Measurements from ENCODE around the gene MYO1G.
A peak's percentile ranks its signal among the peaks of the same experiment; 100 is the strongest.

MYO1G gene

DNA sequence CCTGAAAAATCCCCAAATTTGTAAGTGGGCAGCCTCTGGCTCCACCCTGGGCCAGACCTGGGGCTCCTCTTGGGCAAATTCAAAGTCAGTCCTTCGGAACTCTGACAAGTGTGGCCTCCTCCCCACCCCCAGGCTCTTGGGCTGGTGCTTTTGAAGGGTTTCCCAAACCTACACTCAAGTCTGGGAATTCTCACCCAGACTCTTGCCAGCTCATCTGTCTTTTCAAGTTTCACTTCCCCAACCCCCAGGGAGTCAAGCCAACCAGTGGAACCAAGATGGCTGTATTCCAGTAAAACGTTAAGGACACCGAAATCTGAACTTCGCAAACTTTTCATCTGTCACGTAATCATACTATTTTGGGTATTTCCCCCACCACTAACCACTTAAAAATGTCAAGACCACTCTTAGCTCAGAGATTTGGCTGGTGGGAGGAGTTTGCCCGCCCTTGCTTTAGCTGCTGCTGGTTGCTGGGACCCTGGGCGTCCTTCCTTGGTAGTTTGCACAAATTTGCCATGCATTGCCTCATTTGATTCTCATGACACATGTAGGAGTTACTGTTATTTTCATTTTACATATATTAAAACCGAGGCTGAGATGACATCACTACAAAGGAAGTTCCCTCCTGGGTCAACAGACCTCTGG, 1.7 kb upstream of the MYO1G start:
- no peak for DNase-seq

DNA sequence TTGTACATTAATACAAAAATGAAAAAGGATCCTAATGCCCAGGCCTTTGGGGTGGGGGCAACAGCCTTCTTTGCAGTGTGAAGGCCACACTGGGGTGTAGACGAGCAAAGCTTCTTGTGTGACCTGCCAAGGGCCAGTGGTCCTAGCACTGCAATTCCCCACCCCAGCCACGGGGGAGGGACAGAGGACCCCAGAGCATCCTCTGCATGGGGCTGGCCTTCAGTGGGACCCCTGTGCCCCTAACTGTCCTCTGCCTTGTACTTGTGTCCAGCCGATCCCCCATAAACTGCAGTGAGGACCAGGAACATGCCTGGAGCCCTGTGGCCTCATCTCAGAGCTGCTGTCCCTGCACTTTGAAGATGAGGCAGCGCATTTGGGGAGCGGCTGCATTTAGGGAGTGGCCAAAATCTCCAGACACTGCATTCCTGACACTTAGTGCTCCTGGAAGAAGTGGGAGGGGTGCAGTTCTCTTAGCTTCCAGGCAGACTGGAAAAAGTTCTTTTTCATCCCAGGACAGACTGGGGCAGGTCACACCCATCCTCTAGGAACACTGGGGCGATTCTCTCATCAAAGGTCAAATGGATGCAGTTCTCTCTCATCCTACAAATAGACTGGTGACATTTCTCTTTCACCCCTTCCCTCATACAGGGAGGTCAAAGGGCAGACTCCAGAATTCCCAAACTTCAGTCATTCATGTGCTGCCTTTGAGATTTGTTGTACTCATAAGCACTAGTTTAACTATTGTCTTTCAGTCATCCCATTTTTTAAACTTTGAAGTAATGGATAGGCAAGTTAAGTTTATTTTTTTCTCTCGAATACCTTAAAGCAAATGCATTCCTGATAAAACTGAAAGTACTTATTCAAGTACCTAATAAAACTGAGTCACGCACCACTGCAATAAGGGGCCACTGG, 922 bp upstream of the MYO1G start:
- no peak for DNase-seq

DNA sequence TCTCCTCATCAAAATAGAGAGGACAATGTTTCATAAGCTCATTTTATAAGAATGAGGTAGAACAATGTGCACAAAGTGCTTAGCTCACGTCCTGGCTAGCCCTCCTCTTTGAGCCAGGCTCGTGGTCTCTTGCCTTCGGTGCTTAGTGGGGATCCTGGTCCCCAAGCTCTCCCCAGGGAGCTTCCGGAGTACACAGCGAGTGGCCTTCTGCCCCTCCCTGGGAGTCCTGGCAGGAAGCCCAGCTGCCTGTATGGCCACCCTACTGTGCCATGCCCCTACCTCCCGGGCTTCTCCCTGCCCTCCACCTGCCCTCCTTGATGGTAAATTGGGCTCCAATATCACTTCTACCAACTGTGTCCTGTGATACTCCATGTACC, 868 bp downstream of the MYO1G start:
- DNase-seq: peak in 2 of 3 experiments; percentile 58 to 74

DNA sequence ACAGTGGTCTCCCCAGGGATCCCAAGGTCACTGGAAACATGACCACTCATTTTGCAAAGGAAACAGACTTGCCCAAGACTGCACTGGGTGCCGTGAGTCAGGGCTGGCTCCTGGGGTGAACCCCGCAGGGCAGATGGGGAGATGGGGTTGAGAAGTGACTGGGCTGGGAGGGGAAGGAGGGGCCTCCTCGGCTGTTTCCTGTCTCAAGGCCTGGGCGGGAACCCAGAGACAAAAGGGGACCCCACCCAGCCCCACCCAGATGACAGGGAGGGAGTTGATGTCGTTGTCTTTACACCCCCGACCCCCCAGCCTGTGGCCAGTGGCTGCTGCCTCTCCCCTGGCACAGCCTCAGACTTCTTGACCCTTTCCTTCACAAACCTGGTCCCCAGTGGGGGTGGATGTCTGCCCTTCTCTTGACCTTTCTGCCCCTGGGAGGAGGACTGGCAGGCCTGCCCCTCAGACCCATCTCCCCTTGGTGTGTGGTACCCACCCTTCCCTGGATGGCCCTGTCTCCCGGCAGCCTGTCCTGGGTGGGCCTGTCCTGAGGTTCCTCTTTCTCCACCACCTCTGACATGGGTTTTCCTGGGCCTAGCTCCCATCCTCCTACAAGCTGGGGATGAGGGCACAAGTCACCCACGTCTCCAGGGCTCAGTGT, 1.4 kb downstream of the MYO1G start:
- no peak for DNase-seq

DNA sequence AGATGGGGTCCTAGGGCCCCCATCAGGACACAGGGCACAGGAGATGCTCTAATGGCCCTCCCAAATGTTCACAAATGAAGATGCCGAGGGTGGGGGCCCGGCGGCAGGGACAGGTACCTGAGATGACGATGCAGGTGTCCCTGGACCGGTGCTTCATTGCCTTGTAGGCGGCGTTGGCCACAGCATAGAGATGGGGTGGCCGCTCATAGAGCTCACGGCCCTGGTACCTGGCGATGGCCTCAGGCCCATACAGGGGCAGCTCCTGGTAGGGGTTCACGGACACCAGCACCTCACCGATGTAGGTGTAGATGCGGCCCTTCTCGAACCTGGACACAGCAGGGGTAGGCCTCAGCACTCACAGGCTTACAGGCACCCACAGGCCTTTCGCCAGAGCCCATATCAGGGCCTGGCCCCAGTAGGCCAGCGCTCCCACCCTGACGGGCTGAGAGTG, 2.0 kb downstream of the MYO1G start:
- no peak for DNase-seq

DNA sequence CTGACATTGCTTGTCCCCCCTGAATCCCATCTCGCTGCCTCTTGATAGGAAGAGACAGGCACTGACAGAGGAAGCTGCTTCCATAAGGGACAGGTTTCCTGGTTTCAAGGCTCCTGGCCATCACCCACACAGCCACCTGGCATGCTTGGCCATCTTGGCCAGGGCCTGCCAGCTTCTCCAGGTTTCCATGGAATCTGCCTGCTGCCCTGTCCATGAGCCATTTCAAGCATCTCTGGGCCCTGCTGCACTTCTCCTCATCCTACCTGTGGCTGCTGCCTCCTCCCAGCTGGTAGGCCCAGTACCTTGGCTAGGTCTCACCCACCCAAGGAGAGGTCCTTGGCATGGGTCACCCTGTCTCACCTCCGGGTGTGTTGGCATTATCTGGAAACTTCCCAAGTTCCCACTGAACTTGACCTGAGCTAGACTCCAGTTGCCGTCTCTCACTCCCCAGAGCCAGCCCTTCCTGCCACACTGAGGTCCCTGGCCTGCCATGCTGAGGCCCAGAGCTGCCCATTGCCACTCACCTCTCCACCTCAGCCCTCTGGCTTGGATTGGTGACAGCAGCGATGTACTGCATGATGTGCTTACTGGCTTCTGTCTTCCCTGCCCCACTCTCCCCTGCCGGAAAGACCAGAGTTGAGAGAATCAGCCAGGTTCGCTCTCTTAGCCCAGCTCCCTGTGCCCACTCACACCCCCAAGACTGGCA, 2.6 kb downstream of the MYO1G start:
- DNase-seq: no peak

DNA sequence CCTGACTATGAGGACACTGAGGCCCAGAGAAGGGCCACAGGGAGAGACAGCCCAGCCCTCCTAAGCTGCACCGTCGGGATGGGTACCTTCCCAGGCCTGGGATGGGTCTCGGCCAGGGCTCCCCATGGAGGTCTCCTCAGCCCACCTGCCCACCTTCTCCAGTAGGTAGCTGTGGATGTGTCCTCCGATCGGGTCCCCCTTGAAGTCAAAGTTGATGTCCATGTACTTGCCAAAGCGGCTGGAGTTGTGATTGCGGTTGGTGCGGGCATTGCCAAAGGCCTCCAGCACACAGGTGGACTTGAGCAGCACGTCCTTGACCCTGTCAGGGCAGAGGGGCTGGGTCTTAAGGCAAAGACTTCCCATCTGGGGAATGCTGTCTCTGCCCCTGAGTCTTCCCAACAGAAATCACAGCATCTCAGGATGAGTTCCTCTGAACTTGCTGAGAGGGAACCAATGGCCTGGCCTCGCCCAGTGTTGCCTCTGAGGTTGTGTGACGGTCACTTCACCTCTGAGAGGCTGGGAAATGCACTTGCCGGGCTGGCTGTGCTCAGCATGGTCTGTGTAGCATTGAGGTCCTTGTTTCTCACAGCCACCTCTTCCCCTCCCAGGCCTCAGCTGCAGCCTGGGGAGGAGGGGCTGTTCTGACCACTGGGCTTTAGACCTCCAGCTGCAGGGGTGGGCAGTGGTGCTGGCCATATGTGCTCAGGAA, 3.3 kb downstream of the MYO1G start:
- no peak for DNase-seq

DNA sequence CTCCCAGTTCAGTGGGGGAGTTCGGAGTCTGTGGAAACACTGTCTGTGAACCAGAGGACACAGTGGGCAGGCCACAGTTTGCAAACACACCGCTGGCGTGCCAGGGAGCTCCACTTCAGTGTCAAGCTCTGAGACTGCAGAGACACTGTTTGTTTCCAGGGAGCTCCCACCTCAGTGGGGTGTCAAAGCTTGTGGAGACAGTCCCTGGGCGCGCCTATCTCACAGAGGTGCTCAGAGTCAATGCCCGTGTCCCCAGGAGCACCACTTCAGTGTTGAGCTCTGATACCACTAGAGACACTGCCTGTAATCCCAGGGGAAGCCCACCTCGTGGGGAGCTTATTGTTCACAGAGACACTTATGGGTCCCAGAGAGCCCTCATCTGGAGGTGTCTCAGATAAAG, 4.3 kb downstream of the MYO1G start:
- DNase-seq: peak in 1 of 3 experiments; percentile 32

DNA sequence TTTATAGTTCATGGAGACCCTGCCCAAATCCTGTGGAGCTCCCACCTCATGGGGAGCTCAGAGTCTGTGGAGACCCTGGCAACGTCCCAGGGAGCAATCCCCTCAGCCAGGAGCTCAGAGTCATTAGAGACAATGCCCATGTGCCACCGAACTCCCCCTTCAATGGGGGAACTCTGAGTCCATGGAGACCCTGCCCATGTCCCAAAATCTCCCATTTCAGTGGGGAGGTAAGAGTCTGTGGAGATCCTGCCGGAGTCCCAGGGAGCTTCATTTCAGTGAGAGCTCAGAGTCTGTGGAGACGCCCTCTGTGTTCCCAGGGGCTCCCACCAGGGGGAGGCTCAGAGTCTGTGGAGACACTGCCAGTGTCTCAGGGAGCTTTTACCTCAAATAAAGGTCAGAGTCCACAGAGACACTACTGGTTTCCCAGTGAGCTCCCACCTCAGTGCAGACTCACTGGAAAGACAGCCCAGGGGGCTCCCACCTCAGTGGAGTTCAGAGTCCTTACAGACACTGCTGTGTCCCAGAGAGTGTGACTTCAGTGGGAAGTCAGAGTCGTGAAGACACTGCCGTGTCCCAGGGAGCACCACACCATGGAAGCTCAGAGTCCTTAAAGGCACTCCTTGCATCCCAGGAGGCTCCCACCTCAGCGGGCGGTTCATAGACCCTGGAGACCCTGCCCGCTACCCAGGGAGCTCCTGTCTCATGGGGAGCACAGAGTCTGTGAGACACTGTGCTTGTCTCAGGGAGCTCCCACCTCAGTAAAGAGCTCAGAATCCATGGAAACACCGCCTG, 5.0 kb downstream of the MYO1G start:
- peak in 2 of 3 experiments; percentile 4 to 24 for DNase-seq

DNA sequence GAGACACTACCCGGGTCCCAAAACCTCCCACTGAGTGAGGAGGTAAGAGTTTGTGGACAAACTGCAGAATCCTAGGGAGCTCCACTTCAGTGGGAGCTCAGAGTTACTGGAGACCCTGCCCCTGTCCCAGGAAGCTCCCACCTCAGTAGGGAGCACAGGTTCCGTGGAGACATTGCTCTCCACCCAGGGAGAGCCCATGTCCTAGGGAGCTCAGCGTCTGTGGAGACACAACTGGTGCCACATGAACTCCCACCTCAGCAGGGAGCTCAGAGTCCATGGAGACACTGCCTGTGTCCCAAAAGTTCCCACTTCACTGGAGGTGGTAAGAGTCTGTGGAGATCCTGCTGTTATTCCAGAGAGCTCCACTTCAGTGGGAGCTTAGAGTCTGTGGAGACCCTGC, 6.3 kb downstream of the MYO1G start:
- no peak for DNase-seq

DNA sequence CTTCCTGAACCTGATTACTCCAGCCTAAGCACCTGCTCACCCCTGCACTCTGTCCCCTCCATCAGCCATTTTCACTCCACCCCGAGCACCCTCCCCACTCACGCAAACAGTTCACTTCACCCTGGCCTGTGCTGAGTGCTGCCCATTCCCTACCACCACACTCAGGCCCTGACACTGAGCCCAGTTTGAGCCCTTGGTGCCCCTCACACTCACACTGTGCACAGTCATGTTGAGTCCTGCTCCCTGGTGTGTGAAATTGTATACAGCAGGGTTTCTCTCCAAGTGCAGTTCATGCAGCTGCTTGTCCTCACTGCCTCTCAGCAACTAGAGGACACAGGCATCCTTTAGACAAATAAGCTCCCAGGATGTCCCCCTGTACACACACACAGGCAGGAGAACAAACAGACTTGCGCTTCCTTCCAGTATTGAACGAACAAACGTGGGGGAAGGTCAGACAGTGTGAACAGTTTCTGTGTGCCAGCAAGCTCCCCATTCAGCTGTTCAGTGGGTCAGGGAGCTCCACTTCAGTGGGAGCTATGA, 6.8 kb downstream of the MYO1G start:
- DNase-seq: peak in 2 of 3 experiments; percentile 33 to 68

DNA sequence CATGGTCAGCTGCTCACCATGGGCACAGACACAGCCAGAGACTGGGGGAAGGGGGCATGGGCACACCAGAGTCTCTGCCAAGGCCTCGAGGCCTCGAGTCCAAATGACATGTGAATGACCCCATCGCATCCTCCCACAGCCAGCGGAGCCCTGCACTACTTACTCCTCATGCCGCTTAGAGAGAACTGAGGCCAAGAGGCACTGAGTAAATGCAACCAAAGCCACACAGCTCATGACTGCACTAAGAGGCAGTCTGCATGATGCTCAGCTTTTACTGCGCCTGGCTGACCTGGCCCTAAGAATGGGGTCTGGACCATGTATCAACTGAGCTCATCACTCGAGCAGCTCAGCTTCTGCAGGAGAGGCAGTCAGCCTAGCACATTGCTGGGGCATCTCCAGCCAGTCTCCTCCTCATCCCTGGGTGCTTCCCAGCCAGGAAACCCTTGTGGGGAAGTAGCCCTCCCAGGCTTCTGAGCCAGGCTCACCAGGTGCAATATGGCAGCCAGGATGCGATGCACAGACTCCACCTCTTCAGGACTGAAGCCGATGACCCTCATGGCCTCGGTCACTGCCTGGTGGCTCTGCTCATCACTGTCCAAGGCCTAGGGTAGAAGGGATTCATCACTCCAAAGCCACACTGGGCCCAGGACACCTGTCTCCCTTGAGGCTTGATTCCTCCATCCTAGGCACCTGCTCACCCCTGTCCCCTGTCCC, 7.5 kb downstream of the MYO1G start:
- no peak for DNase-seq

DNA sequence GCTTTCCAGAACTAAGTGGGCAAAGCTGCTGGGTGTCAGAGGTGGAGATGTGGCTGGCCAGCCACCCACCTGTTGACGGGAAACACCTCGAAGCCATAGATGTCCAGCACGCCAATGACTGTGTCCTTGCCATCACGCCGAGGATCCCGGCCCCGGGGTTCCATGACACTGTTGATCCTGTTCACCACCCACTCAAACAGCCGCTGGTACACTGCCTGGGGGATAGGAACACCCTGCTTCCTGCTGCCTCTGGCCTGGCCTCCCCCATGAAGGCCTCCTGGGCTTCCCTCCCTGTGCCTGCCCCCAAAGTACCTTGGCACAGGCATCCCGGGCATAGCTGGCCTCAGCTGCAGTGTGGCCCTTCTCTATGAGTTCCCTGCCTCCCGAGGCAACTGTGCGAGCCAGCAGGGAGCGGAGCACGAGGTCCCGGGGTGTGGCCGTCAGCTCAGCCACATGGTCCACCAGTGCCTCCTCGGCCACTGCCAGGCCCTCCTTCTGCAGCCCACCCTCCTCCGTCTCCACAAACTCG, 8.2 kb downstream of the MYO1G start:
- DNase-seq: no peak

DNA sequence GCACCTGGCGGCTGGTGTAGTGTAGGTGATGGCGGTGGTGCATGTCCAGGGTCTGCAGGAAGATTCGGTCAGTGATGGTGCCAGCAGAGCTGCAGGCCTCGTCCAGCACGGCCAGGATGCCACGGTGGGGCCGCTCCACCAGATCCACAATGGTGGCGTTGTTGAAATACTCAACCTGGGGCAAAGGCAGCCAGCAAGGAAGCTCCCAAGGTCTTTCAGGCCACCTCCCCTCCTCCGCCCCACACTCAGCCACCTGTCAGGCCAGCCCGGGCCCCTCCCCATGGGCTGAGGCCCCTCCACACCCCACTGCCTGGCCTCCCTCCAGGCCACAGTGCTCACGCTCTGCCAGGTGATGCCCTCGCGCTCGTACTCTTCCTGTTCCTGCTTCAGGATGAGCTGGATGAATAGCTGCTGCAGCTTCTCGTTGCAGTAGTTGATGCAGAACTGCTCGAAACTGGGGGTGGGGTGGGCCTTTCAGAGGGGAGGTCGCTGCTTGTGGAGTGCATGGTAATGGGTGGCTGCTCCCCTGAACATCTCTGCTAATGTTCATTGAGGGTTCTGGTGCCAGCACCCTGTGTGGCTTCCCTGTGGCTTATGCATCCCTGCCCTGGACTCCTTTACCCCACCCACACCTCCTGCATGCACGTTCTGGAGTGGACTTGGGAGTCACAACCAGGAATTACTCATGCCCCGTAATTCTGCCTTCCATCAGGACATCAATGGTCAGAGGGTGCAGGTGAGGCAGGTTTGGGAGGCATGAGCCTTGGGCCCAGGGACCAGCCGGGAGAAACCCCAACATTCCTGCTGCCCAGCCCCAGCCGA, 8.9 kb downstream of the MYO1G start:
- no peak for DNase-seq

DNA sequence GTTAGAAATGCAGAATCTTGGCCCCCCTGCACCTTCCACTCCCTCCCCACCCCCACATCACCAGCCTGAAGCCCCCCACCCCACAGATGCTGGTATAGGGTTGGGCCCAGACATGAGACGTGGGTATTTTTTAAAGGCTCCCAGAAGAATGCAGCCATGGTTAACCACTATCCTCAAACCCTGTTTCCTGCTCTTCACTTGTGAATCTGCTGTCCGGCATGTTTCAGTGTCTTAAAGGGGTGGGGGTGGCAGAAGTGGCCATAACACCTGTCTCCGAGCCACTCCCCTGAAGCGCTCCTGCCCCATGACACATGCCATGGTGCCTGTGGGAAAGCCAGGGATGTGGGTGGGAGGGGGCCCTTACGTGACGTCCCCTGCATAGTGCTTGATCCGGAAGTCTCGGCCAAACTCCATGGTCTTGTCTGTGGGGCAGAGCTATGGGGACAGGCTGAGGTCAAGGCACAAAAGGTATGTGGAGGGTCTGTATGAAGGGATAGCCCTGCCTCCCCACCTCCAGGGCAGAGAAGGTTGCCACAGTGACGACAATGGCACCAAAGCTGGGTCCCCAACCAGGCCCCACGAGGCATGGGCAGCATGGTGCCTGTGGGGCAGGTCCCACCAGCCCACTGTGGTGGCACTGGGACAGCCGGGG, 9.6 kb downstream of the MYO1G start:
- DNase-seq: no peak

DNA sequence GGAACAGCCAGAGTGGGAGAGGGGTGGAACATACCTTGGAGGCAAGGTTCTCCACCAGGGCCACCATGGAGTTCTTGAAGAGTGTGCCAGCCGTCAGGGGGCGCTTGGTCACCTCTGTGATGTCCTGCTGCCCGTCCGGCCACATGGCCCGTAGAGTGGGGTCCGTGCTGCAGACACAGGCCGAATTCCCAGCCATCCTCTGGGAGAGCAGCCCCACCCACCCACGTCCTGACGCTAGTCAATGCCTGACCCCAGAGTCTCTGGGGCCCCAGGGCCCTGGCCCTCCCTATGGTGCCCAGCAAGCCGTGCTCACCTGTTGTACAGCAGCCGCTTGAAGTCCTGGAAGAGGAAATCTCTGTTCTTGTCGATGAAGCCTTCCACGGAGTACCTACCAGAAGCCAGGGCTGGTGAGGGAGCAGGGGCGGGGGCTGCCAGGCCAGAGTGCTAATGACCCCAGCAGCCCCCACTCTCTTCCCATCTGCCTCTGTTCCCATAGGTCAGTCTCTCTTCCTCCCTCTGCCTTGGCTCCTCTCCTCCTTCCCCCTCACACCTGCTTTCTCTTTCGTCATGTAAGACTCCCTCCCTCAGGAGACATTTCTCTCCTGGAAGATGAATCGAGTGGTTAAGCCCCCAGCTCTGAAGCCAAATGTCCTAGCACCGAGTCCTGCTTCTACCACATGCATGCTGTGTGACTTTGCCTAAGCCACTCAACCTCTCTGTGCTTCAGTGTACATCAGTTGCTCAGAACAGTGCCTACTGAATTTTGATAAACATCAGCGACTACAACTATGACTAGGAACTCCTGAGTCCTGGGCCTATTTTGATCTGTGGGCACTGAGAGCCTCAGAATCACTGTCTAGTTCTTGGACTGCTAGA, 11.0 kb downstream of the MYO1G start:
- no peak for DNase-seq

DNA sequence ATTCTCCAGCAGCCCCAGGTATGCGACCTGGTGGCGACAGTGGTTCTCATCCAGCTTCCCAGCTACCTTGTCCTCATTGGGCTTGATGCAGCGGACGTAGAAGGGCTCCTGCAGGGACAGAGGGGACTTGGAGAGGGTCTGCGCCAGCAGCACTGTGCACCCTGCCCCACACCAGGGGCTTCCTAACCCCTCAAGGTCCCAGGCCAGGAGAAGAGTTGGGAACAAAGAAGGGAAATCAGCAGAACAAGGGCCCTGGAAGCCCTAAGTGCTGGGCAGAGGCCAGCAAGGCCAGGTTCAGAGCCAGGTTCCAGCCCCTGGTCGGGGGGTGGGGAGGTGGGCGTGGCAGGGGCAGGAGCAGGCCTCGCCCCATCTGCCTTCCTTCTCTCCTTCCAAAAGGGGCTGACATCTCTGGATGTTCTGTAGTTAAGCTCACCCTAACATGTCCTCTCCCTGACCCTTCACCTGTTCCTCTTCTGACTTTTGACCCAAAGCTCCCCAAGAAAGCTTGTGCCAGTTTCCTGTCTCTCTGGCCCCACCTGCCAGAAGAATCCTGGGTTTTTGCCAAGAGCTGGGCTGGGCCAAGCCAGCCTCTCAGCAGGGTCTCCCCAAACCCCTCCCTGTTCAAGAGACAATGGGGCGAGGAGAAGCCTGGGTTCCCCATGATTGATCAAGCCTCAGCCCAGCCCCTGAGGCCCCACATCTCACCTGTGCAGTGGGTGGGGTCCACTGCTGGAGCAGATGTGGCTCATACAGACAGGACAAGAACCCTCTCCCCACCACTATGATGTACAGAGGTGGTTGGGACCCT, 11.9 kb downstream of the MYO1G start:
- no peak for DNase-seq
